NCI-H2227 treated with DMSO at 0.1 percent for 48 hours (cell line): ENCODE results near the gene SLC2A13.
A peak's percentile ranks its signal among the peaks of the same experiment; 100 is the strongest.
"Not testable (repeated sequence)": the region's sequence is repeated elsewhere in the genome, so short reads cannot be mapped to it uniquely, and the experiment has no call there.

Experiments
- DNase-seq: peaks from one replicate; lab custom pipeline; 2025; lab: John Stamatoyannopoulos, UW

The SLC2A13 gene

DNA sequence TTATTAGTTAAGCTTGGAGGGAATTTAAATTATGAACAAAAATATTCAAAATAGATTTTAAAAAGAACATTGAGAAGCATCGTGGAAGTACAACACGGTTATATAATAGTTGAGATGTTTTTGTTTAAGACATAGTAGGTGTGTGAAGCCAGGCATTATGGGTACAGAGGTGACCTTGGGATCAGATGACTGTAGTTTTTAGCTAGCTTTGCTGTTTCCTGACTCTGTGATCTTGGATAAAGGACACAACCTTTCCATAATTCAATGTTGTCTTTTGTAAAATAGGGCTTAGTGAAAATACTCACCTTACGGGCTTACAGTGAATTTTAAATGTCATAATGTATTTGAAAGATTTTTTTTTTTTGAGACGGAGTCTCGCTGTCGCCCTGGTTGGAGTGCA, 239.7 kb downstream of the SLC2A13 start:
- peak; percentile 40 for DNase-seq

DNA sequence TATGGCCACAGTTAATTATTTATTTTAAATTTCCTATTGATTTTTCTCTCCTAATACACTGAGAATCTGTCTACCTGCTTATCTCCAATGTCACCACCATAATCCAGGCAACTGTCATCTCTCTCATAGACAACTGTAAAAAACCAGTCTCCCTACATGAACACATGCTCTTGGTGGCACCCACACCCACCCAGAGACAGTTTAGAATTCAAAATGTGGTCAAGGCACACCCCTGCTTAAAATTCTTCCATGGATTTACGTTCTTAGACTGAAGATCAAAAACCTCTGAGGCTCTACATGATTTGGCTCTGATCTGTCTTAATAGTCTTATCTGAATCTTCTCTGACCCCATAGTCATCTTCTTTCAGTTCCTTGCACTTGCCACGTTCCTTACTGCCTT, 245.2 kb downstream of the SLC2A13 start:
- DNase-seq: no peak

DNA sequence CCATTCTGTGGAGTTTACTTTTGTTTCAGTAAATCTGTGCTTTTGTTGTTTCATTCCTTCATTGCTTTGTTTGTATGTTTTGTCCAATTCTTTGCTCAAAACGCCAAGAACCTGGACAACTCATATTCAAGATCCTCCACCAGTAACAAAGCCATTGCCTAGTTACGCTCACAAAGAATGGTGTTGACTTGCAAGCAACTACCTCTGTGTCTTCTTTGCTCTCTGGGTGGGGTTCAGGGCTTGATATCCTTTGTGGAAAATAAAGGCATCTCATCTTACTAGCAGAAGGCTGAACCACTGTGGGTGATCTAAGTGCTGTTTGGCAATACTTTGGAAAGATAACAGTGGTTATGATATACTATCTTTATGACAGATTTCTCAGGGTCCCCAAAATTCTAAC, 252.9 kb downstream of the SLC2A13 start:
- no peak for DNase-seq

DNA sequence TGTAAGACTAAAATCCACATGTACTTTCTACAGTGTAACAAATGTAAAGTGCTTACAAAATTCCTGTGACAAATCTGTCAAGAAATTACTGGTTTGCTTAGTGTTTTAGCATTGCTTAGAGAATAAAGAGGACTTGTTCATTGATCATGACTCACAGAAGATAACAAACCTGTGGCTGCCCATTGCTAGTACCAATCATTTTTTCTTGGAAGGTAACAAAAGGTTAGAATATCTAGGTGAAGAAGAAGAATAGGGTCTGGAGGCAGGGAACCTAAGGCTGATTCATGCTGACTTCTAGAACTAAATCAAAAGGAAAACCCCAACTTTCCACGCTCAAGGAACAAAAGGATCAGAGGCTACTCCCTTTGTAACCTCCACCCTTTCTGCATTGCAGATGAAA, 253.5 kb downstream of the SLC2A13 start:
- DNase-seq: no peak

DNA sequence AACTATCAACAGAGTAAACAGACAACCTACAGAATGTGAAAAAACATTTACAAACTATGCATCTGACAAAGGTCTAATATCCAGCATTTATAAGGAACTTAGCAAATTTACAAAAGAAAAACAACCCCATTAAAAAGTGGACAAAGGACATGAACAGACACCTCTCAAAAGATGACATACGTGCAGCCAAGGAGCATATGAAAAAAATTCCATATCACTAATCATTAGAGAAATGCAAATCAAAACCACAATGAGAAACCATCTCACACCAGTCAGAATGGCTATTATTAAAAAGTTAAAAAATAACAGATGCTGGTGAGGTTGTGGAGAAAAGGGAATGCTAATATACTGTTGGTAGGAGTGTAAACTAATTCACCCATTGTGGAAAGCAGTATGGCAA, 257.7 kb downstream of the SLC2A13 start:
- not testable (repeated sequence) for DNase-seq

DNA sequence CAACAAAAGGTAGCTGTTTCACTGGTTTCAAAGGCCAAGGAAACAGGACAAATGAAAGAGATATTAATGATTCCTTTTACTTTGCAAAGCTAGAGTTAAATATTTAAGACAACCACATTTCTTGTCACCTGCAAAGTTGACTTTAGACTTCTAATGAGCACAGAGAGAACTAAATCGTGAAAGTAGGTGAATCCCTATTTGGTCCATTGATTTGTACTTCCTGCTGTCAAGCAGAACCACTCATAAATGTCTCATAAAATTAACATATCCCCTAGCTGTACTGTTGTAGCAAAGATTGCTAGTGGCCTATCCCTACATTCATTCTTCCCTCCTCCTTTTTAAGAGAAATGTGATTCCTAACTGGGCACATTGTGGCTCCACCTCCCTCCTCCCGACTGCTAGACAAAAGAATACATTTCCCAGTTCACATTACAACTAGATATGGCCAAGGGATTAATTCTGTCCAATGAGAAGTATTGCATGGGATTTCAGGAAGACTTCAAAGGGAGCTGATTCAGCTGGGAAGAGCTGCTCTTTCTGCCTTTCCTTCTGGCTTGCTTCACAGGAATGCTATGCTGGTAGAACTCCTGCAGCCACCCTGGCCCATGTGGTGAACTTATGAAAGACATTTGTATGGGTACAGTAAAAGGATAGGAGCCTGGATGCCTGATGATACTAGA, 258.8 kb downstream of the SLC2A13 start:
- DNase-seq: no peak

GRCh38 chr12:39846304-39846703, 259.6 kb downstream of the SLC2A13 start:
- no peak for DNase-seq

- DNase-seq: no peak
Observed at GRCh38 chr12:39840422-39840821, 265.5 kb downstream of the SLC2A13 start.

GRCh38 chr12:39839072-39839471, 266.8 kb downstream of the SLC2A13 start:
- no peak for DNase-seq

- DNase-seq: no peak
Observed at GRCh38 chr12:39835517-39836489, 270.1 kb downstream of the SLC2A13 start.

DNA sequence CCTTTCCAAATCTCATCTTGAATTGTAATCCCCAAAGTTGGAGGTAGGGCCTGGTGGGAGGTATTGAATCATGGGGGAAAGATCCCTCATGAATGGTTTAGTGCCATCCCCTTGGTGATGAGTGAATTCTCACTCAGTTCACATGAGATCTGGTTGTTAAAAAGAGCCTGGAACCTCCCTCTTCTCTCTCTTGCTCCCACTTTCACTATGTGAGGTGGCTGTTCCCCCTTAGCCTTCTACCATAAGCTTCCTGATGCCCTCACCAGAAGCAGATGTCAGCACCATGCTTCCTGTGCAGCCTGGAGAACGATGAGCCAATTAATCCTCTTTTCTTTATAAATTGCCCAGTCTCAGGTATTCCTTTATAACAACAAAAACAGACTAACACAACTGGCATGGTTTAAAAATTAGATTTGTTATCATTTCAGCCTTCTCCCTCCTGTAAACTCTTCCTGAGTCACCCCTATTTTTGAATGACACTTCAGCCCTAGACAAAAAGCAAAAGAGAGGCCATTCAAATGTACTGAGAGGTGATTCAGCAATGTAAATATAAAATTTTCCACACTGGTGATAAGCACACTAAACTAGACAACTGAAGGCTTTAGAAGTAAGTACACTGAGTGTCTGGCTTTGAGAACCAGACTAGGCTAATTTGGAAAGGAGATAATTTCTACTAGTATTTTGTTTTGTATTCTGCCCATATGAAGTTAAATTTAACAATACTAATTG, 274.1 kb downstream of the SLC2A13 start:
- no peak for DNase-seq

DNA sequence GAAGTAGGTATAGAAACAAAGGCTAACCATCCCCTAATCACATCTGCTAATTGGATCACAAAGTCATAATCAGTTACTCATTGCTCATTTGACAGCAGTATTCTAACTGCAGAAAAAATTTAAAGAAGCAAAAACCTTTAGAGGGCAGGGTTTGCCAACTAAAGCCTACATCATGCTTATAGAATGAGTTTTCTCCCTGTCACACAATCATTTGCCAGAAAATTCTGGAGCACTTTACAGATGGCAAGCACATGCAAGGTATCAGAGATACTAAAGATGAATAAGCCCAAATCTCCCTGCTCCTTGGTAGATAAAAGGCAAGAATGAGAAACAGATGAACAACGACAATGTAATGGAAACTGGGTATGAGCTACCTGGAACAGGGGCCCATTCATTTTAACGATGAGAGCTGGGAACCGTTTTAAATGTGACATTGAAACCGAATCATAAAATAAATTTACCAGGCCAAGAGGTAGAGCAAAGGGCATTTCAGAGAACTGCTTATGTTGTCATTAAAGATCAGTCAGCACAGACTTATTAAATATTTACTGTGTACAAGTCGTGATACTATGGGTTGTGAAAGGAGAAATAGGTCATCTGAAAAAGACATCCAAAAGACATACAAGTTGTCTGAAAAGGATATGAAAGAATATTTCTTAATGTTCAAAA, 274.9 kb downstream of the SLC2A13 start:
- no peak for DNase-seq

DNA sequence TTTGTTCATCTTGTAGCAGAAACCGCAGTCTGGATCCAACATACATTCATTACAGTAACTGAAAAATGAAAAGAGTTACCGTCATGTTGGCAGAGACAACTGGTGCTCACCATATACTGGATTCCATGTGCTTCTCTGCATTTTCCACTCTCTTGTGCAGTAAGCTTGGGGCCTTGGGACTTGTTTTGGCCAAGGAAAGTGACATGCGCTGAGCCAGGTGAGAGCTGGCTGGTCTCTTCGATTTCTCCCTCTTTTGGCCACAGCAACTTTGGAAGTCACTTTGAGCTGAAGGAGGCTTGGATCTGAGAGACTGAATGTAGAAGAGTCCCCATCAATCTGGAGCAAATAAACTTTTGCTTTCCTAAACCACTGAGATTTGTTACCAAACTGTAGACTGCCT, 275.7 kb downstream of the SLC2A13 start:
- no peak for DNase-seq

- DNase-seq: no peak
Observed at GRCh38 chr12:39824505-39825212, 281.2 kb downstream of the SLC2A13 start.

DNA sequence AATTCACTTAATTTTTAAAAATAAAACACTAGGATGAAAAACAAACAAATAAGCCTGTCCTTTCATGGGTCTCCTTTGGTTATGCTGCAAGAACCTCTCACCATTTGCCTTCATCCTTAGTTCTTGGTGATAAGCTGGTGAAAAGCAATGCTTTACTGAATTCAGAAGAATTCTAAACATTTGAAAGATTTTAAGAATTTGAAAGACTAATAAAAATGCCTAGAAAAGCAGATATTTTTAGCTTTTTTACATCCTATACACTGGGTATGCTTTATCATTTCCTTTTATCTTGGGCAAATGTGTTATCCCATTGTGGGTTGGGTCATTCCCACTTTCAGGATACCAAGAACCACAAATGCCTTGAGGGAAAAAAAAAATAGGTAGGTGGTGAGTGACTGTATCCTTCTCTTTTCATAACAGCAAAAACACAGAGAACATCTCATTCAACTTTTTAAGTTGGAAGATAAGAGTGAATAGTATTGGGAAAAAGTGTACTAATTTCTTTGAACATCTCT, 289.2 kb downstream of the SLC2A13 start:
- no peak for DNase-seq

- no peak for DNase-seq
Observed at GRCh38 chr12:39815746-39816145, 290.1 kb downstream of the SLC2A13 start.

DNA sequence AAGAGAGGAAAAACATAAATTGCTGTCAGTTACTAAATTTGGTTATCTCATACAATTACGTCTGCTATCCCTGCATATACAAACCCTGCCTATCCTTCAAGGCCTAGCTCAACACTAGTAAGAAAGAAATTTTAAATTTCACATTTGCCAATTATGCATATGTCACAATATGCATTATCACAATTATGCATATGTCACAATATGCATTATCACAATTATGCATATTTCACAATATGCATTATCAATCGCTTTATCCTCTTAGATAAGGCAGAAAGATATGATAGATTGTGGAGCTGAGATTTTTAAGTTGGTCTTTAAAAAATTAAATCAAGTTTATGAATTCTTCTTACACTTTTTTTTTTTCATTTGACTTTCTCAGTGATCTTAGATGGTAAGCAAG, 291.3 kb downstream of the SLC2A13 start:
- no peak for DNase-seq

DNA sequence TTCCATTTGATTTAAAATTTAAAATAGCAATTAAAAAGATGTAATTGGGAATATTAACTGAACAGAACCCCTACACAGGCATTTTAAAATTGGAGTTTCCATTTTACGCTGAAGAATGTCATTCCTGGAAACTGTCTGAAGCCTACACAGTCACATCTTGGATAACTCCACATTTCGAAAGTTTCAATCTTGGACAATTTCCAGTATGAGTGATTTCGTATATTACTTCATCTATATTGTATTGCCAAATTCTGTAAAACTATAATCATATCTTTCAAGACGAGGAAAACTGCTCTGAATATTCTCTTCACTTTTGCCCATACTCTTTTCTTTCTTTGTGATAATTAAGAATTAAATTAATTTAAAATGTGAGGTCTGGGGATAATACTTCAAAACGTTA, 292.1 kb downstream of the SLC2A13 start:
- DNase-seq: no peak

DNA sequence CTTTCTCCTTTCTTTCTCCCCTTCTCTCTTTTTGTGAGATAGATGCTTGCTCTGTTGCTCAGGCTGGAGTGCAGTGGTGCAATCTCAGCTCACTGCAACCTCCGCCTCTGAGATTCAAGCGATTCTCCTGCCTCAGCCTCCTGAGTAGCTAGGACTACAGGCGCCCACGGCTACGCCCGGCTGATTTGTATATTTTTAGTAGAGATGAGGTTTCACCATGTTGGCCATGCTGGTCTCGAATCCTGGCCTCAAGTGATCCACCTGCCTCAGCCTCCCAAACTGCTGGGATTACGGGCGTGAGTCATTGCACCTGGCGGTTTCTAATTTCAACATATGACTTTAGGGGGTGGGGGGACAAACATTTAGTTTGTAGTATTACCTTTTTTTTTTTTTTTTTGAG, 293.4 kb downstream of the SLC2A13 start:
- not testable (repeated sequence) for DNase-seq

GRCh38 chr12:39807043-39807442, 298.8 kb downstream of the SLC2A13 start:
- peak; percentile 25 for DNase-seq

GRCh38 chr12:39805651-39806050, 300.2 kb downstream of the SLC2A13 start:
- no peak for DNase-seq
